GM19351 (cell line): ENCODE results near the gene TDRD5.

Source experiments
- ATAC-seq: cut with Tn5 transposase; IDR thresholded peaks from one replicate; pipeline ENCODE4 v1.9.1; 2021; ENCODE audit warnings: mild to moderate bottlenecking, moderate library complexity; ENCODE audit not compliant: unreplicated experiment

The TDRD5 gene

GRCh38 chr1:179731643-179732042, 140.0 kb downstream of the TDRD5 start:
- ATAC-seq: no peak
